Psoas muscle (tissue), 8 donors: Measurements from ENCODE around the gene CAMTA1. TPM values are rescaled to one million over a fixed set of nuclear protein-coding genes. Genes with fewer than 3 reads are reported as not detected.

Source experiments
- ATAC-seq, 4 donors: fragments of 200-7000 bp; cut with Tn5 transposase; one replicate each; pipeline ENCODE4 v1.9.1; 2020; ENCODE audit warnings: moderate library complexity in 3 of 4, mild to moderate bottlenecking in 2 of 4
- DNase-seq, 2 donors: peaks; one replicate each; pipeline ENCODE4 v3.0.0-alpha.2; 2020
- H3K27ac ChIP-seq: fragments of 200-600 bp; one replicate; pipeline ENCODE4 v1.8.0; 2022
- H3K27me3 ChIP-seq, 3 donors: fragments of 200-600 bp in 1 of 3; one replicate each; pipeline versions ENCODE4 v1.6.1 to v1.8.0; 2013 to 2022; ENCODE audit warnings: low read length in 2 of 3, mild to moderate bottlenecking in 2 of 3, moderate library complexity in 1 of 3; ENCODE audit not compliant: insufficient read depth in 3 of 3
- H3K36me3 ChIP-seq, 2 donors: fragments of 200-600 bp in 1 of 2; one replicate each; pipeline versions ENCODE4 v1.6.1 to v1.8.0; 2013 to 2022; ENCODE audit warnings: low read depth in 1 of 2, mild to moderate bottlenecking in 1 of 2, moderate library complexity in 1 of 2; ENCODE audit not compliant: insufficient read depth in 1 of 2
- H3K4me1 ChIP-seq: fragments of 200-600 bp; one replicate; pipeline ENCODE4 v1.8.0; 2022
- H3K4me3 ChIP-seq: fragments of 200-600 bp; one replicate; pipeline ENCODE4 v1.8.0; 2022; ENCODE audit warnings: mild to moderate bottlenecking
- H3K9me3 ChIP-seq: fragments of 200-600 bp; one replicate; pipeline ENCODE4 v1.8.0; 2022
- CTCF ChIP-seq: fragments of 200-600 bp; IDR thresholded peaks from one replicate; pipeline ENCODE4 v1.8.0; 2022; ENCODE audit warnings: antibody characterized with exemption
- WGBS, 3 donors: extraction: QIAGEN DNeasy Blood & Tissue Kit; methylation state at CpG; one replicate each; pipeline versions ENCODE4 v1.1.6 to v1.1.7; 2013; 5-methylcytosine and 5-hydroxymethylcytosine counted together
- intact Hi-C, 2 donors: fragments of 100-400 bp; cut with DNase I; formaldehyde crosslinking; loops; one replicate each; pipeline versions ENCODE4 v1.11.0 to v1.14.2; 2022
- polyA plus RNA-seq, 3 donors: library from polyadenylated mRNA; stranded (reverse); fragments of 200-250 nt; gene quantifications; one replicate each; pipeline ENCODE4 v1.2.3, GENCODE V29; 2013
- total RNA-seq, 4 donors: library from RNA; stranded (reverse); fragmentation: NEBNext Ultra II Directional in 2 of 4; extraction: Animal tissue kit (Norgen Biotek cat#: 25700) in 2 of 4; gene quantifications; one replicate each; pipeline versions ENCODE4 v1.2.1 to v1.2.4, GENCODE V29; 2021 to 2023
- donor health status: healthy with polysubstance abuse.
- donor health status: DM: no; HTN: no; CAD: no; lungs with moderate emphysema.
- donor health status: Bipolar disorder and iron deficiency.
- donor health status: healthy.
- donor health status: DM: yes; HTN: yes; CAD: no.
- donor health status: DM: no; HTN: no; CAD: no.
- donor health status: DM: no; HTN: no; CAD: no.
- donor health status: DM: yes; HTN: yes; CAD: no.

Gene CAMTA1
- total and polyA plus RNA-seq, 7 donors = 64.6 to 206 (median 76.5) TPM

DNA sequence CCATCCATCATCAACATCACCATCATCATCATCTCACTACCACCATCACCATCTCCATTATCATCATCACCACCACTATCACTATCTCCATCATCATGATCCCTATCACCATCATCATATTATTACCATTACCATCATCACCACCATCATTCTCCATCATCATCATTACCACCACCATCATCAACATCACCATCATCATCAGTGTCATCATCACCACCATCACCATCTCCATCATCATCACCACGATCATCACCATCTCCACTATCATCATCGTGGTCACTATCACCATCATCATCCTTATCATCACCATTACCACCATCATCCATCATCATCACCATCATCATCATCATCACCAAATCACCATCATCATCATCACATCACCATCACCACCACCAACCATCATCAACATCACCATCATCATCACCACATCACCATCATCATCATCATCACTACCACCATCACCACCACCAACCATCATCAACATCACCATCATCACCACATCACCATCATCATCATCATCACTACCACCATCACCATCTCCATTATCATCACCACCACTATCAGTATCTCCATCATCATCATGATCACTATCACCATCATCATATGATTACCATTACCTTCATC is 783.8 kb downstream of the CAMTA1 start:
- Histone ChIP-seq H3K36me3 (no peaks in the 10 kb centered on the region), H3K4me1 (no peaks in the 10 kb centered on the region), H3K9me3 (no peaks in the 10 kb centered on the region), H3K27me3 (no peaks in the 10 kb centered on the region), H3K4me3 (no peak overlapping the region), H3K27ac (no peak overlapping the region)
- WGBS, 3 donors = 90 to 95% (median 95%) methylated on average over 2 of the region's 2 CpGs
- DNase-seq (no peak), ATAC-seq (no peak)
- no peak for TF ChIP-seq CTCF
- intact Hi-C loops = no loop called here

- Histone ChIP-seq H3K4me1 (no peaks in the 10 kb centered on the region), H3K4me3 (no peak overlapping the region), H3K27me3 (no peaks in the 10 kb centered on the region), H3K36me3 (no peaks in the 10 kb centered on the region), H3K9me3 (no peaks in the 10 kb centered on the region), H3K27ac (no peak overlapping the region)
- no peak for ATAC-seq
- 40 to 56% (median 55%) methylated on average over 5 of the region's 5 CpGs for WGBS, 3 donors
- intact Hi-C loops = no loop called here
- no peak for TF ChIP-seq CTCF
- peak in 1 of 2 donors; percentile 16 for DNase-seq
These were observed 785.1 kb downstream of the CAMTA1 start for GRCh38 chr1:7570311-7570710.

DNA sequence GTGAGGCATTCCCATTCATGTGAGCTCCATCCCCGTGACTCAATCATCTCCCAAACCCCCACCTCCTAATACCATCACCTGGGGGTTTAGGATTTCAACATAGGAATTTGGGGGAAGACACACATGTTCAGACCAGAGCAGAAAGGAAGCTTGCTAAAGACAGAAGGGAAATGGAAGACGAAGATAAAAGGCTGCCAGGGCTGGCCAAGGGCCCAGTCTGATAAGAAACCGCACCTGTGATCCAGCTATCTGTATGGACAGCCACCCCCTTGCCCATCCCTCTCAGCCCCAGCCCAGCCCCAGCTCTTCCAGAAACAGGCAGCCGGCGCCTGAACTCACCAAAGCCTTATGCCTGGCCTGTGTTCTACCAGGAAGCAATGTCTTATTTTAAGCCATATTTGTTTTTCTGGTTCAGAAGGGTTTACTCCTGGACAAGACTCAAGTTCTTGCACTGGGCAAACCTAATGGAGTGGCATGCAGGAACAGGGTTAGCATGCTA is 787.4 kb downstream of the CAMTA1 start:
- Histone ChIP-seq H3K27ac (no peak overlapping the region), H3K9me3 (no peaks in the 10 kb centered on the region), H3K4me1 (no peaks in the 10 kb centered on the region), H3K4me3 (no peak overlapping the region), H3K27me3 (no peaks in the 10 kb centered on the region), H3K36me3 (no peaks in the 10 kb centered on the region)
- WGBS, 3 donors = 56 to 63% (median 60%) methylated on average over 5 of the region's 5 CpGs
- no peak for TF ChIP-seq CTCF
- ATAC-seq (no peak), DNase-seq (peak in 1 of 2 donors; percentile 20)
- intact Hi-C loops = no loop called here

GRCh38 chr1:7573481-7573880 is 788.2 kb downstream of the CAMTA1 start:
- TF ChIP-seq CTCF = no peak
- no peaks in the 10 kb centered on the region for H3K4me1 ChIP-seq
- no peaks in the 10 kb centered on the region for H3K27me3 ChIP-seq
- no peaks in the 10 kb centered on the region for H3K9me3 ChIP-seq
- H3K36me3 ChIP-seq = no peaks in the 10 kb centered on the region
- 80 to 85% (median 84%) methylated on average over 12 of the region's 12 CpGs for whole genome bisulfite sequencing, 3 donors
- no peak overlapping the region for H3K27ac ChIP-seq
- ATAC-seq (no peak), DNase-seq (peak in 1 of 2 donors; percentile 19)
- intact Hi-C loops = no loop called here
- H3K4me3 ChIP-seq = no peak overlapping the region
